ENCODE data around the gene CUX1.

CUX1 gene

DNA sequence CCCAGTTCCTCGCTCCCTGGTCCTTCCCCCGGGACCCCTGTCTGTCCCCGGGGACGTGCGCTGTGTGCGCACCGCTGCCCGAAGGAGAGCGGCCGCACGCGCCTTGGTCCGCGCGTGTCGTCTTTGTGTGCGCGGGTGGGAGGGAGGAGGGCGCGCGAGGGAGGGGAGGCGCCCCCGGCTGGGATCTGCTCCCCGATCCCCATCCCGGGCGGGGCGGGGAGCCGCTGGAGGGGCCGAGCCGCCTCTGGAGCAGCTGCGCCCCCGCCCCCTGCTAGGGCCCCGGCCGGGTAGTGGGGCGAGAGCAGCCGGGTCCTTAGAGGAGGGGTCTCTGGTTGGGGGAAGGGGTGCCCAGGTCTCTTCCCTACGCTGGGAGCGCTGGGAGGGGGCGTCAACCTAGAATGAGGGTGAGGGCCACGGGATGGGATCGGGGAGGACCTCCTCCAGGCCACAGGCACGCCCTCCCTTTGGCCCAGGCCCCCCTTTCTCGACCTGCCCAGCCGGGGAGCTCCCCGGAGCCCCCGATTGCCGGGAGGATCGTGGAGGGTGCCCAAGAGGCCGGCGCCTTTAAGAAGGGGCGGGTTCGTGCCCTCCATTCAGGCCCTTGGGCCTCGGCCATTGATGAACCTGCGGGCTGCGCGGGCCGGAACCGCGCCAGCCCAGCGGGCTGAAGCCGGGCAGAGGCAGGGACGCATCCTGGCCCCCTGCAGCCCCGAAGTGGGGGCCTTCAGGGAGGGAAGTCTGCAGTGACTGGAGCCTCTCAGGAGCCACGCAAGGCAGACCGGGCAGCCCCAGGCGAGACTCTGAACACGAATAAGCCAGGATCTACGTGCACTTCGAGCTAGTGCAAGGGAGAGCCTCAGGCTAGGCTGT is 469.9 kb downstream of the CUX1 start:
- peak overlapping the region; percentile 99 for H3K4me2 ChIP-seq (ENCODE audit: insufficient read depth, low read length)
- no peaks in the 10 kb centered on the region for H3K9me3 ChIP-seq (ENCODE audit: insufficient read depth, low read length, severe bottlenecking)
- H3K9ac ChIP-seq (ENCODE audit: low read depth, low read length): peak overlapping the region; percentile 73
- peaks cover 32% of the 10 kb centered on the region for H3K4me1 ChIP-seq (ENCODE audit: insufficient read depth, low read length)
- no peaks in the 10 kb centered on the region for H3K79me2 ChIP-seq (ENCODE audit: insufficient read depth, low read length)
- ATAC-seq (ENCODE audit: insufficient read depth, low read depth): peak; percentile 23
- no peaks in the 10 kb centered on the region for H3K36me3 ChIP-seq (ENCODE audit: insufficient read depth, low read length)
- peaks cover 32% of the 10 kb centered on the region for H4K20me1 ChIP-seq (ENCODE audit: insufficient read depth, low read length)
- TF ChIP-seq, protein P1, sequence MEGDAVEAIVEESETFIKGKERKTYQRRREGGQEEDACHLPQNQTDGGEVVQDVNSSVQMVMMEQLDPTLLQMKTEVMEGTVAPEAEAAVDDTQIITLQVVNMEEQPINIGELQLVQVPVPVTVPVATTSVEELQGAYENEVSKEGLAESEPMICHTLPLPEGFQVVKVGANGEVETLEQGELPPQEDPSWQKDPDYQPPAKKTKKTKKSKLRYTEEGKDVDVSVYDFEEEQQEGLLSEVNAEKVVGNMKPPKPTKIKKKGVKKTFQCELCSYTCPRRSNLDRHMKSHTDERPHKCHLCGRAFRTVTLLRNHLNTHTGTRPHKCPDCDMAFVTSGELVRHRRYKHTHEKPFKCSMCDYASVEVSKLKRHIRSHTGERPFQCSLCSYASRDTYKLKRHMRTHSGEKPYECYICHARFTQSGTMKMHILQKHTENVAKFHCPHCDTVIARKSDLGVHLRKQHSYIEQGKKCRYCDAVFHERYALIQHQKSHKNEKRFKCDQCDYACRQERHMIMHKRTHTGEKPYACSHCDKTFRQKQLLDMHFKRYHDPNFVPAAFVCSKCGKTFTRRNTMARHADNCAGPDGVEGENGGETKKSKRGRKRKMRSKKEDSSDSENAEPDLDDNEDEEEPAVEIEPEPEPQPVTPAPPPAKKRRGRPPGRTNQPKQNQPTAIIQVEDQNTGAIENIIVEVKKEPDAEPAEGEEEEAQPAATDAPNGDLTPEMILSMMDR (IDR thresholded peaks at IDR 0.05; ENCODE audit: borderline replicate concordance, extremely low read depth, low read length, poor library complexity, severe bottlenecking): no peak
- peak; percentile 72 for TF ChIP-seq EZH2 (IDR thresholded peaks at IDR 0.05; ENCODE audit: borderline replicate concordance, low read depth, low read length, severe bottlenecking)
- peak overlapping the region; percentile 27; the same call in 1 of the 2 replicates for H3K27ac ChIP-seq (ENCODE audit: low read length)
- H3K4me3 ChIP-seq (ENCODE audit: low read depth in 1 of 2, low read length in 2 of 2): peak overlapping the region; percentile 56 to 79
- peak overlapping the region; percentile 85 for H2AFZ ChIP-seq (ENCODE audit: low read depth, low read length)
- H3K27me3 ChIP-seq (ENCODE audit: insufficient read depth, low read length, poor library complexity): peaks cover 28% of the 10 kb centered on the region
- DNase-seq: no peak

DNA sequence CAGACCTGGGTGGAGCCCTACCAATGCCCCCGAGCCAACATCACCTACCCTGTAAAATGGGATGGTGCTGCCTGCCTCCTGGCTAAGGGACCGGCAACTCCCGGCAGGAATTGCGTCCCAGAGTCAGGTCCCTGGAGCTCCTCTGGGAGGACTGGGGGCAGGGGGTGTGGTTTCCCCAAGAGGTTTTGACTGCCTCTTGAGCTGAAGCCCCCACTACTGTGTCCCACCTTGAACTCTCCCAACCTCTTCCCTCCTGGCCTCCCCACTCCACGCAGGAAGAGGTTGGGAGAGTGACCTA is 470.5 kb downstream of the CUX1 start:
- no peaks in the 10 kb centered on the region for H3K79me2 ChIP-seq (ENCODE audit: insufficient read depth, low read length)
- H3K9me3 ChIP-seq (ENCODE audit: insufficient read depth, low read length, severe bottlenecking): no peaks in the 10 kb centered on the region
- DNase-seq (no peak), ATAC-seq (ENCODE audit: insufficient read depth, low read depth) (no peak)
- peaks cover 32% of the 10 kb centered on the region for H4K20me1 ChIP-seq (ENCODE audit: insufficient read depth, low read length)
- H2AFZ ChIP-seq (ENCODE audit: low read depth, low read length): 0 out of 2 replicates have a peak overlapping the region, but pooled peaks have one; percentile 85
- peaks cover 32% of the 10 kb centered on the region for H3K4me1 ChIP-seq (ENCODE audit: insufficient read depth, low read length)
- peak overlapping the region; percentile 56 to 79; a peak in 3 of 4 replicates for H3K4me3 ChIP-seq (ENCODE audit: low read depth in 1 of 2, low read length in 2 of 2)
- peak overlapping the region; percentile 73 for H3K9ac ChIP-seq (ENCODE audit: low read depth, low read length)
- no peaks in the 10 kb centered on the region for H3K36me3 ChIP-seq (ENCODE audit: insufficient read depth, low read length)
- H3K4me2 ChIP-seq (ENCODE audit: insufficient read depth, low read length): peak overlapping the region; percentile 99
- TF ChIP-seq, protein P1 (IDR thresholded peaks at IDR 0.05; ENCODE audit: borderline replicate concordance, extremely low read depth, low read length, poor library complexity, severe bottlenecking): no peak
- no peak overlapping the region for H3K27ac ChIP-seq (ENCODE audit: low read length)
- H3K27me3 ChIP-seq (ENCODE audit: insufficient read depth, low read length, poor library complexity): peaks cover 28% of the 10 kb centered on the region

DNA sequence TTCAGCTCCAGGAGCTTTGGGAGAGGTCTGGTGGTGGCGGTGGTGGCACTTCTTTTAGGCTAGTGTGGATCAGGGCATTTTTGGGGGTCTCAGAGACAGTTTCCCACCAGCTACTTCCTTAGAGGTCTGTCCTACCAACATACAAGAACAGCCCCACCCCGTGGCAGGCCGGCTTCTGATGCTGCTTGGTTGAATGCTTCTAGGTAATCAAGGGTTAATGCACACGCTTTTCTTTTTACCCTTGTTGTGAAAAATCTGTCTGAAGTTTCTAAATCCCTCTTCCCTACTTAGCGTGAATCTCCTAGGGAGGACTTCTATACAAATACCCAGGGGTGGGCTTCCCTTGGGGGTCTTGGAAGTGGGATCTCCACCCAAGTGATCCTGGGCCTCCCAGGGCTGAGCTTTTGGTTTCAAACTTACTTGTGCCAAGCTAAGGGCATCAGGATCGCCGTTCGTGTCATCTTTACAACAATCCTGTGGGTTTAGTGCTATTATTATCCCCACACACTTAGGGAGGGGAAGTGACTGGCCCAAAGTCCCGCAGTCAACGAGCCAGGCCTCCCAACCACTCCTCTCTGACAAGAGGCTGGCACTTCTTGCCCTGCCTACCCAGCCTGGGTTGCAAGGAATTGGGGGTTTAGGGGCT is 471.0 kb downstream of the CUX1 start:
- Histone ChIP-seq H3K4me1 (ENCODE audit: insufficient read depth, low read length) (peaks cover 32% of the 10 kb centered on the region), H3K4me3 (ENCODE audit: low read depth in 1 of 2, low read length in 2 of 2) (peak overlapping the region in 1 of 2 experiments; percentile 79; a peak in 2 of 4 replicates), H3K27ac (ENCODE audit: low read length) (no peak overlapping the region), H2AFZ (ENCODE audit: low read depth, low read length) (no peak overlapping the region), H3K36me3 (ENCODE audit: insufficient read depth, low read length) (no peaks in the 10 kb centered on the region), H3K4me2 (ENCODE audit: insufficient read depth, low read length) (peak overlapping the region; percentile 99), H3K9ac (ENCODE audit: low read depth, low read length) (no peak overlapping the region; the same call in 1 of the 2 replicates), H3K27me3 (ENCODE audit: insufficient read depth, low read length, poor library complexity) (peaks cover 28% of the 10 kb centered on the region), H4K20me1 (ENCODE audit: insufficient read depth, low read length) (peaks cover 32% of the 10 kb centered on the region), H3K9me3 (ENCODE audit: insufficient read depth, low read length, severe bottlenecking) (no peaks in the 10 kb centered on the region), H3K79me2 (ENCODE audit: insufficient read depth, low read length) (no peaks in the 10 kb centered on the region)
- ATAC-seq (ENCODE audit: insufficient read depth, low read depth) (no peak), DNase-seq (no peak)
- TF ChIP-seq, protein P1 (IDR thresholded peaks at IDR 0.05; ENCODE audit: borderline replicate concordance, extremely low read depth, low read length, poor library complexity, severe bottlenecking): peak; percentile 38
- TF ChIP-seq EZH2 (IDR thresholded peaks at IDR 0.05; ENCODE audit: borderline replicate concordance, low read depth, low read length, severe bottlenecking): no peak
